ENCODE results near the gene CLEC11A.

DNA sequence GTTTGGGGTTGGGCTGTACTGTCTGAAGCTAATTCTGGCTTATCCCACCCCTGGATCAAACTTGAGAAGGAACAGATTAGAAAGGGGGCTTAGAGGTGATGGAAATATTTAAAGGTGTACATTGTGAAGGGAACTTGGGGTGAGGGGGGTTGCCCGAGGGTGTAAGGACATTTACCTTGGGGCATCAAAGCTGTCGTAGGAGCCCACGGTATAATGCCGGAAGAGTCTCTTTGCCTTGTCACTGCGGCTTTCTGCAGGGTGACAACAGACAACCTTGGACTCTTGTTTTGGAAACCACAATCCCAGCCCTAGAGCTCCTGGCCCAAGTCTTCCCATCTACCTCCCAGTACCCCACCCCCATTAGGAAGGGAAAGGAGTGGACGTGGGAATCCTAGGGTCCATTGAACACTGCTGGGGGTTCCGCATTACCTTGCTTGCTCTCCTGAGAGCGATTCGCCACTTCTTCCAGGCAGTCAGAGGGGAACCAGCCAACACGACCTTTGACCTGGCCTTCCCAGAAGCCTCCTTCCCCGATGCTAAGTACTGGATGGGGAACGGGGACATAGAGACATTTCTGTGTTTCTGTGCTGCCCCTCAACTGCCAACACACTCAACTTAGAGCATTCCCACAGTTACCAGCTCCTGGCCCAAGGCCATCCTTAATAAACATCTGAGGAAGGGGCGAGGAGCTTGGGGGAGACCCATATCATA, 25.6 kb upstream of the CLEC11A start:
- TF ChIP-seq, protein P1, sequence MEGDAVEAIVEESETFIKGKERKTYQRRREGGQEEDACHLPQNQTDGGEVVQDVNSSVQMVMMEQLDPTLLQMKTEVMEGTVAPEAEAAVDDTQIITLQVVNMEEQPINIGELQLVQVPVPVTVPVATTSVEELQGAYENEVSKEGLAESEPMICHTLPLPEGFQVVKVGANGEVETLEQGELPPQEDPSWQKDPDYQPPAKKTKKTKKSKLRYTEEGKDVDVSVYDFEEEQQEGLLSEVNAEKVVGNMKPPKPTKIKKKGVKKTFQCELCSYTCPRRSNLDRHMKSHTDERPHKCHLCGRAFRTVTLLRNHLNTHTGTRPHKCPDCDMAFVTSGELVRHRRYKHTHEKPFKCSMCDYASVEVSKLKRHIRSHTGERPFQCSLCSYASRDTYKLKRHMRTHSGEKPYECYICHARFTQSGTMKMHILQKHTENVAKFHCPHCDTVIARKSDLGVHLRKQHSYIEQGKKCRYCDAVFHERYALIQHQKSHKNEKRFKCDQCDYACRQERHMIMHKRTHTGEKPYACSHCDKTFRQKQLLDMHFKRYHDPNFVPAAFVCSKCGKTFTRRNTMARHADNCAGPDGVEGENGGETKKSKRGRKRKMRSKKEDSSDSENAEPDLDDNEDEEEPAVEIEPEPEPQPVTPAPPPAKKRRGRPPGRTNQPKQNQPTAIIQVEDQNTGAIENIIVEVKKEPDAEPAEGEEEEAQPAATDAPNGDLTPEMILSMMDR (IDR thresholded peaks at IDR 0.05; ENCODE audit: borderline replicate concordance, extremely low read depth, low read length, poor library complexity, severe bottlenecking), result no peak
- no peak for TF ChIP-seq EZH2 (IDR thresholded peaks at IDR 0.05; ENCODE audit: borderline replicate concordance, low read depth, low read length, severe bottlenecking)
